Thyroid gland (tissue), 4 donors: ENCODE measurements around the gene PAF1. TPM values are rescaled to one million over a fixed set of nuclear protein-coding genes. Genes with fewer than 3 reads are reported as not detected.
A peak's percentile ranks its signal among the peaks of the same experiment; 100 is the strongest.
"Not testable (repeated sequence)": the region's sequence is repeated elsewhere in the genome, so short reads cannot be mapped to it uniquely, and the experiment has no call there.

ENCODE experiments used
- DNase-seq, 2 donors: peaks; one replicate each; pipeline ENCODE4 v3.0.0-alpha.2; 2019
- H3K27ac ChIP-seq, 3 donors: fragments of 200-600 bp; sonication (generic); 1 replicate in 2 of 3; 2 replicates in 1 of 3; pipeline ENCODE4 v1.5.1; 2016 to 2019; ENCODE audit warnings: mild to moderate bottlenecking in 1 of 3, moderate library complexity in 1 of 3
- H3K27me3 ChIP-seq: fragments of 200-600 bp; sonication (generic); one replicate; pipeline ENCODE4 v1.5.1; 2019
- H3K36me3 ChIP-seq, 2 donors: fragments of 200-600 bp; sonication (generic); one replicate each; pipeline ENCODE4 v1.5.1; 2016 to 2019
- H3K4me1 ChIP-seq, 2 donors: fragments of 200-600 bp; sonication (generic); one replicate each; pipeline ENCODE4 v1.5.1; 2017 to 2019
- H3K4me3 ChIP-seq, 3 donors: fragments of 200-600 bp; sonication (generic); replicated peaks in 1 of 3; 1 replicate in 2 of 3; 2 replicates in 1 of 3; pipeline ENCODE4 v1.5.1; 2016; ENCODE audit warnings: mild to moderate bottlenecking in 1 of 3
- H3K9me3 ChIP-seq: fragments of 200-600 bp; sonication (generic); one replicate; pipeline ENCODE4 v1.5.1; 2017
- CTCF ChIP-seq, 6 experiments: fragments of 200-600 bp in 3 of 6; fragments of 450-650 bp in 3 of 6; sonication (generic) in 3 of 6; IDR thresholded peaks; one replicate each; pipeline ENCODE4 v1.5.1; 2016 to 2019; ENCODE audit warnings: antibody characterized with exemption in 6 of 6, mild to moderate bottlenecking in 2 of 6, inconsistent platforms in 1 of 6, moderate library complexity in 1 of 6
- POLR2A ChIP-seq, 2 donors: fragments of 450-650 bp; IDR thresholded peaks; one replicate each; pipeline ENCODE4 v1.6.1; 2017; ENCODE audit warnings: antibody characterized with exemption in 2 of 2, mild to moderate bottlenecking in 2 of 2, moderate library complexity in 1 of 2
- WGBS, 2 donors: methylation state at CpG; one replicate each; pipeline ENCODE4 v1.1.5; 2017; 5-methylcytosine and 5-hydroxymethylcytosine counted together
- intact Hi-C: fragments of 100-400 bp; cut with DNase I; formaldehyde crosslinking; loops from one replicate; pipeline ENCODE4 v1.15.1; 2023
- total RNA-seq, 4 donors: library from RNA; depleted of rRNA; stranded (reverse); fragments of >200 nt; gene quantifications; one replicate each; pipeline ENCODE4 v1.2.3, GENCODE V29; 2016

Gene PAF1
- total RNA-seq, 4 donors from 2014 or later = 38.8 to 60.3 (median 50.8) TPM

DNA sequence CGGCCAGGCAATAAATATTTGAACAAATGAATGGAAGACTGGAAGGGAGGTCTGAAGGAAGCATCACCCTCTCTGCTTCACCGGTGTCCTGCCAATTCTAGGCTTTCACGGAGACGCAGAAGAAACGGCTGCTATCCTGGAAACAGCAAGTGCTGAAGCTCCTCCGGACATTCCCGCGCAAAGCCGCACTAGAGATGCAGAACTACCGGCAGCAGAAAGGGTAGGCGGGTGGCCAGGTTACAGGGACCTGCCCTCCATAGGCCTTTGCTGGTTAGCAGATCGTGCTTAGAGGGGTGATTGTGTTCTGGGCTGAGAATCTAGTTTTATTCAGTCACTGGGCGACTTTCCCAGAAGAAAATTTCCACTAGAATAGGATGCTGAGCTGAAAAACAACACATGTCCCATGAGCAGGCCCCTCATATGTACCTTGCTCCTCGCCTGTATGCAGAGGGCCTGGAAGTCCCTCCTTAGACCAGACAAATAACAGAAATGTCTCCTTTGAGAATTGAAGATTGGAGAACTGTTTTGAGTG is 11.0 kb downstream of the PAF1 start:
- Histone ChIP-seq H3K9me3 (no peaks in the 10 kb centered on the region), H3K36me3 (peaks cover 82 to 90% of the 10 kb centered on the region in 2 donors), H3K4me1 (no peaks in the 10 kb centered on the region), H3K27me3 (no peaks in the 10 kb centered on the region), H3K27ac (no peak overlapping the region), H3K4me3 (no peak overlapping the region)
- WGBS, 2 donors = 79 to 94% methylated on average over 8 to 14 of the region's 14 CpGs
- no peak for DNase-seq
- no peak for TF ChIP-seq POLR2A (IDR thresholded peaks at IDR 0.05)
- TF ChIP-seq CTCF (IDR thresholded peaks at IDR 0.05) = no peak
- intact Hi-C loops = no loop called here

- WGBS, 2 donors = 86 to 87% methylated on average over 4 of the region's 4 CpGs
- H3K4me3 ChIP-seq, H3K27me3 ChIP-seq, H3K4me1 ChIP-seq, intact Hi-C loops, DNase-seq, H3K27ac ChIP-seq, H3K9me3 ChIP-seq: not testable (repeated sequence)
- H3K36me3 ChIP-seq = peaks cover 82 to 88% of the 10 kb centered on the region in 2 donors
Observed at GRCh38 chr19:39379366-39379765, 11.5 kb downstream of the PAF1 start.

DNA sequence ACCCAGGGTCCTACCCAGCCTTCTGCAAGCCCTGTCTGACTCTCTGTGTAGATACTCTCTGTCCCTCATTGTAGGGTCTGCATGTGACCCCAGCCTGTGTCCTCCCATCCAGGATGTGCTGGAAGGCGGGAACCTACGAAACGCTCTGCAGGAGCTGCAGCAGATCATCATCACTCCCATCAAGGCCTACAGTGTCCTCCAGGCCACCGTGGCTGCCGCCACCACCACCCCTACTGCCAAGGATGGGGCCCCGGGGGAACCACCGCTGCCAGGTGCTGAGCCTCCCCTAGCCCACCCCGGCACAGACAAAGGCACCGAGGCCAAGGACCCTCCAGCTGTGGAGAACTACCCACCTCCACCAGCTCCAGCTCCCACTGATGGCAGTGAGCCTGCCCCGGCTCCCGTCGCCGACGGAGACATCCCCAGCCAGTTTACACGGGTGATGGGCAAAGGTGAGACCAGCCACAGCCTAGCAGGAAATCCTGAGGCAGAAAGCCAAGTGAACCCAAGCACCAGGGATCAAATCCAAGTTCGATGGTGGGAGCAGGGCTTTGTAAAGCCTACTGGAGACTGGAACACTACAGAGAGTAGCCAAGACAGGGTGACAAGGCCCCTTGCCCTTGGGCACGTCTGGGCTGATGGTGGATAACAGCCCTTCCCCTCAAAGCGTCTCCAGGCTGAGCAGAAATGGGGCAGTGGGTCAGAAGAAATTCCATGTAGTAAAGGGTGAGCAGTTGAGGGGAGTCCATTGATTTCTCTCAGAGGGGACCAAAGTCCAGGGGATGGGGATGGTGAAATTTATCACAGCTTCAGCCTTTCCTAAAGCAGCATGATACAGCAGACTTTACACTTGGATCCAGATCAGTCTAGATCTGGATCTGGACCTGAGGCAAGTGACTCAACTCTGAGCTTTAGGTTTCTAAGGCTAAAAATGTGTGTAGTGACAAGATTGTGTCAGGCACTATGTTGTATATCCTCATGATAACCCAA is 13.2 kb downstream of the PAF1 start:
- Histone ChIP-seq H3K27me3 (no peaks in the 10 kb centered on the region), H3K4me1 (peaks cover 7 to 17% of the 10 kb centered on the region in 2 donors), H3K27ac (no peak overlapping the region), H3K4me3 (no peak overlapping the region), H3K36me3 (peaks cover 68 to 79% of the 10 kb centered on the region in 2 donors), H3K9me3 (no peaks in the 10 kb centered on the region)
- 79 to 81% methylated on average over 5 to 7 of the region's 18 CpGs for WGBS, 2 donors
- DNase-seq = no peak
- intact Hi-C loops = no loop called here
- no peak for TF ChIP-seq POLR2A (IDR thresholded peaks at IDR 0.05)

DNA sequence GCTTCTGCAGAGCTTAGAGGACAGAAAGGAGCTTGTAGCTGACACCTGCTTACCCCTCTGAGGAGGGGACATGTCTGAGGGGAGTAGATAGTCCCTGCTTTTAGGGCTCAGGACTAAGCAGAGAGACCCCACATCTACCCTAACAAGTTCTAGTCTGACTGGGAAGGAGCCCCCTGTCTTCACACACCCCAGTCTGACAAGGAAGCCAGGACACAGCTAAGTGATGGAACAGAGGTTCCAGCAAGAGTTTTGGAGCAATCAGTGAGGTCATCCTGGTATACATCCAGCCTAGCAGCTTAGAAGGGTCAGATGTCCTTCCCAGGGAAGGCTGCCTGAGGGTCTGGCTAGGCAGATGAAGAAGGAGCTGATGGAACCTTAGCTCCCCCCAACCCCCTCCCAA is 15.0 kb downstream of the PAF1 start:
- DNase-seq = no peak
- TF ChIP-seq POLR2A (IDR thresholded peaks at IDR 0.05) (no peak), CTCF (IDR thresholded peaks at IDR 0.05) (no peak)
- H3K4me1 ChIP-seq = peaks cover 17 to 27% of the 10 kb centered on the region in 2 donors
- no peak overlapping the region for H3K4me3 ChIP-seq
- peaks cover 60 to 67% of the 10 kb centered on the region in 2 donors for H3K36me3 ChIP-seq
- no peaks in the 10 kb centered on the region for H3K27me3 ChIP-seq
- intact Hi-C loops = no loop called here
- no peaks in the 10 kb centered on the region for H3K9me3 ChIP-seq
- no peak overlapping the region for H3K27ac ChIP-seq

DNA sequence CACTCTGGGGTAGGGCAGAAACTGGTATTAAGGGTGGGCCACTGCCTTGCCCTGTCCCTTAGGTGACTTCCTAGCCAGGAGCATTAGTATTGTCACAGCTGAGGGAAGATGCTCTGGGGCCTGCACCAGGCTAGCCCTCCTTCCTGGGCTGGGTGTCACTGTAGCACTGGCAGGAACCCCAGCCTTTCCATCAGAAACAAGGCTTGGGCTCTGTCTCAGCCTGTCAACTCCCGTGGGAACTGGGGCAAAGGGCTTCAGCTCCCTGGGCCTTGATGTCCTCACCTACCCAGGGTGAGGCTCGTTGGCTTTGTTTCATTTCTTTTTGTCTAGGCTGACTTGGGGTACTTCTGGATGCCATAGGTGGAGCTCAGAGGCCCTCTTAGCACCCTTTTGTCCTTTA is 18.0 kb downstream of the PAF1 start:
- Histone ChIP-seq H3K27ac (peak overlapping the region; percentile 87 to 93 (median 90)), H3K4me1 (peaks cover 17 to 27% of the 10 kb centered on the region in 2 donors), H3K4me3 (no peak overlapping the region), H3K9me3 (no peaks in the 10 kb centered on the region), H3K27me3 (no peaks in the 10 kb centered on the region), H3K36me3 (peaks cover 48 to 52% of the 10 kb centered on the region in 2 donors)
- no peak for DNase-seq
- no peak for TF ChIP-seq POLR2A (IDR thresholded peaks at IDR 0.05)
- TF ChIP-seq CTCF (IDR thresholded peaks at IDR 0.05) = no peak
- intact Hi-C loops = no loop called here
- WGBS, 2 donors = 58 to 92% methylated on average over 2 of the region's 2 CpGs
